Skeletal muscle satellite cell (primary cell): ENCODE data around the gene CDR2. TPM values are rescaled to one million over a fixed set of nuclear protein-coding genes. Genes with fewer than 3 reads are reported as not detected.
"Not testable (repeated sequence)": the region's sequence is repeated elsewhere in the genome, so short reads cannot be mapped to it uniquely, and the experiment has no call there.

Source experiments
- H3K27me3 ChIP-seq: 2 replicates; pipeline ENCODE4 v1.7.0; 2013; ENCODE audit warnings: low read length; ENCODE audit not compliant: control insufficient read depth, insufficient read depth
- H3K36me3 ChIP-seq: 2 replicates; pipeline ENCODE4 v1.7.0; 2013; ENCODE audit warnings: mild to moderate bottlenecking, control low read depth, low read length; ENCODE audit not compliant: insufficient read depth
- H3K4me1 ChIP-seq: 2 replicates; pipeline ENCODE4 v1.7.0; 2013; ENCODE audit warnings: low read length; ENCODE audit not compliant: control insufficient read depth, insufficient read depth
- H3K4me2 ChIP-seq: 2 replicates; pipeline ENCODE4 v1.7.0; 2013; ENCODE audit warnings: mild to moderate bottlenecking, low read length
- H3K4me3 ChIP-seq: 2 replicates; pipeline ENCODE4 v1.7.0; 2013; ENCODE audit warnings: low read length
- H3K9ac ChIP-seq: 2 replicates; pipeline ENCODE4 v1.7.0; 2013; ENCODE audit warnings: mild to moderate bottlenecking, low read depth, low read length, moderate library complexity
- H3K9me3 ChIP-seq: replicated peaks from 2 replicates; pipeline ENCODE4 v1.7.0; 2013; ENCODE audit warnings: mild to moderate bottlenecking, control low read depth, low read length
- total RNA-seq: library from RNA; depleted of rRNA; stranded (reverse); fragments of >200 nt; gene quantifications from 2 replicates; pipeline ENCODE4 v1.2.3, GENCODE V29; 2012; rRNA removed

Gene CDR2
- 16.4 and 26.1 TPM in 2 replicates for total RNA-seq

- Histone ChIP-seq H3K4me1 (peaks cover 40% of the 10 kb centered on the region), H3K9ac (peak within 1 kb of the TSS; percentile 97), H3K4me2 (peak within 1 kb of the TSS; percentile 97), H3K9me3 (no peaks in the 10 kb centered on the region), H3K36me3 (peaks cover 9% of the 10 kb centered on the region), H3K4me3 (peak within 1 kb of the TSS; percentile 94), H3K27me3 (no peaks in the 10 kb centered on the region)
Measured at GRCh38 chr16:22374311-22375116, at the start of gene CDR2. TSS of gene CDR2 (minus strand) at chr16:22374619. CDS start at chr16:22374309, 310 bp downstream.

- no peaks in the 10 kb centered on the region for H3K27me3 ChIP-seq
- H3K9ac ChIP-seq: no peak overlapping the region
- peaks cover 18% of the 10 kb centered on the region for H3K4me1 ChIP-seq
- H3K9me3 ChIP-seq: no peaks in the 10 kb centered on the region
- no peak overlapping the region for H3K4me2 ChIP-seq
- no peak overlapping the region for H3K4me3 ChIP-seq
- H3K36me3 ChIP-seq: peaks cover 9% of the 10 kb centered on the region
Measured at GRCh38 chr16:22423716-22424115, 49.3 kb upstream of the CDR2 start.

- no peaks in the 10 kb centered on the region for H3K9me3 ChIP-seq
- H3K4me2 ChIP-seq: no peak overlapping the region
- H3K4me1 ChIP-seq: peaks cover 18% of the 10 kb centered on the region
- H3K27me3 ChIP-seq: no peaks in the 10 kb centered on the region
- H3K36me3 ChIP-seq: peaks cover 4% of the 10 kb centered on the region
- no peak overlapping the region for H3K4me3 ChIP-seq
- H3K9ac ChIP-seq: no peak overlapping the region
Measured at GRCh38 chr16:22421136-22421535, 46.7 kb upstream of the CDR2 start.

GRCh38 chr16:22420606-22421135 lies 46.3 kb upstream of the CDR2 start:
- Histone ChIP-seq H3K4me3 (no peak overlapping the region), H3K36me3 (peaks cover 6% of the 10 kb centered on the region), H3K9ac (no peak overlapping the region), H3K27me3 (no peaks in the 10 kb centered on the region), H3K4me1 (peaks cover 17% of the 10 kb centered on the region), H3K4me2 (no peak overlapping the region), H3K9me3 (no peaks in the 10 kb centered on the region)

GRCh38 chr16:22419908-22420307 lies 45.5 kb upstream of the CDR2 start:
- H3K36me3 ChIP-seq: peaks cover 6% of the 10 kb centered on the region
- H3K9me3 ChIP-seq: no peaks in the 10 kb centered on the region
- H3K9ac ChIP-seq: no peak overlapping the region
- no peaks in the 10 kb centered on the region for H3K27me3 ChIP-seq
- H3K4me1 ChIP-seq: peaks cover 9% of the 10 kb centered on the region
- H3K4me2 ChIP-seq: no peak overlapping the region
- H3K4me3 ChIP-seq: no peak overlapping the region

GRCh38 chr16:22418826-22419225 lies 44.4 kb upstream of the CDR2 start:
- Histone ChIP-seq H3K4me2 (no peak overlapping the region), H3K27me3 (no peaks in the 10 kb centered on the region), H3K9me3 (no peaks in the 10 kb centered on the region), H3K36me3 (peaks cover 6% of the 10 kb centered on the region), H3K4me3 (no peak overlapping the region), H3K9ac (no peak overlapping the region), H3K4me1 (no peaks in the 10 kb centered on the region)

GRCh38 chr16:22417798-22418197 lies 43.4 kb upstream of the CDR2 start:
- H3K27me3 ChIP-seq, H3K4me1 ChIP-seq, H3K9ac ChIP-seq: not testable (repeated sequence)

GRCh38 chr16:22417019-22417418 lies 42.6 kb upstream of the CDR2 start:
- no peak overlapping the region for H3K4me2 ChIP-seq
- H3K36me3 ChIP-seq: peaks cover 6% of the 10 kb centered on the region
- no peaks in the 10 kb centered on the region for H3K9me3 ChIP-seq
- H3K4me1 ChIP-seq: no peaks in the 10 kb centered on the region
- no peak overlapping the region for H3K9ac ChIP-seq
- no peak overlapping the region for H3K4me3 ChIP-seq
- no peaks in the 10 kb centered on the region for H3K27me3 ChIP-seq

More at GRCh38 chr16:22417798-22418197, 43.4 kb upstream of the CDR2 start:
- H3K36me3 ChIP-seq, H3K9me3 ChIP-seq, H3K4me3 ChIP-seq, H3K4me2 ChIP-seq: not testable (repeated sequence)

GRCh38 chr16:22413819-22414218 lies 39.4 kb upstream of the CDR2 start:
- H3K9me3 ChIP-seq: no peaks in the 10 kb centered on the region
- H3K4me1 ChIP-seq: no peaks in the 10 kb centered on the region
- no peaks in the 10 kb centered on the region for H3K27me3 ChIP-seq
- no peak overlapping the region for H3K4me2 ChIP-seq
- no peak overlapping the region for H3K9ac ChIP-seq
- no peak overlapping the region for H3K4me3 ChIP-seq
- H3K36me3 ChIP-seq: peaks cover 2% of the 10 kb centered on the region

GRCh38 chr16:22407486-22407885 lies 33.1 kb upstream of the CDR2 start:
- Histone ChIP-seq H3K9ac (no peak overlapping the region), H3K27me3 (no peaks in the 10 kb centered on the region), H3K36me3 (no peaks in the 10 kb centered on the region), H3K4me3 (no peak overlapping the region), H3K4me2 (no peak overlapping the region), H3K9me3 (no peaks in the 10 kb centered on the region), H3K4me1 (peaks cover 7% of the 10 kb centered on the region)

- Histone ChIP-seq H3K4me3 (no peak overlapping the region), H3K4me1 (peaks cover 40% of the 10 kb centered on the region), H3K4me2 (peak overlapping the region; percentile 71), H3K9me3 (no peaks in the 10 kb centered on the region), H3K27me3 (no peaks in the 10 kb centered on the region), H3K36me3 (no peaks in the 10 kb centered on the region), H3K9ac (peak overlapping the region; percentile 70)
Measured at GRCh38 chr16:22402191-22402590, 27.8 kb upstream of the CDR2 start.

GRCh38 chr16:22400900-22401299 lies 26.5 kb upstream of the CDR2 start:
- H3K9me3 ChIP-seq: no peaks in the 10 kb centered on the region
- H3K4me3 ChIP-seq: no peak overlapping the region
- no peak overlapping the region for H3K4me2 ChIP-seq
- H3K9ac ChIP-seq: no peak overlapping the region
- peaks cover 48% of the 10 kb centered on the region for H3K4me1 ChIP-seq
- H3K27me3 ChIP-seq: no peaks in the 10 kb centered on the region
- H3K36me3 ChIP-seq: no peaks in the 10 kb centered on the region
